KMS-11 (cell line): ENCODE results near the gene BHLHA9.

Experiments
- H2AFZ ChIP-seq: fragments of 200-600 bp; sonication (generic); 2 replicates; pipeline ENCODE4 v1.6.1; 2016; ENCODE audit warnings: antibody characterized with exemption, mixed run types, low read depth
- H3K27ac ChIP-seq: fragments of 200-600 bp; sonication (generic); 2 replicates; pipeline ENCODE4 v1.6.1; 2016; ENCODE audit warnings: mild to moderate bottlenecking, mixed run types
- H3K27me3 ChIP-seq: fragments of 200-600 bp; sonication (generic); 2 replicates; pipeline ENCODE4 v1.6.1; 2017; ENCODE audit warnings: mild to moderate bottlenecking, low read depth, mixed run types, moderate library complexity; ENCODE audit not compliant: insufficient read depth
- H3K36me3 ChIP-seq: fragments of 200-600 bp; sonication (generic); 2 replicates; pipeline ENCODE4 v1.6.1; 2017; ENCODE audit warnings: mild to moderate bottlenecking, mixed run types; ENCODE audit not compliant: insufficient read depth
- H3K4me1 ChIP-seq: fragments of 200-600 bp; sonication (generic); 2 replicates; pipeline ENCODE4 v1.6.1; 2016; ENCODE audit warnings: mild to moderate bottlenecking, low read depth, mixed run types; ENCODE audit not compliant: poor library complexity, severe bottlenecking
- H3K4me2 ChIP-seq: fragments of 200-600 bp; sonication (generic); 2 replicates; pipeline ENCODE4 v1.7.0; 2016; ENCODE audit warnings: mild to moderate bottlenecking, mixed run types
- H3K4me3 ChIP-seq: fragments of 200-600 bp; sonication (generic); IDR thresholded peaks from 2 replicates; pipeline ENCODE4 v1.6.1; 2017; ENCODE audit warnings: low read depth, low read length, mixed read lengths; ENCODE audit not compliant: insufficient read depth
- H3K79me2 ChIP-seq: fragments of 200-600 bp; sonication (generic); 2 replicates; pipeline ENCODE4 v1.6.1; 2016; ENCODE audit warnings: low read depth, mixed run types; ENCODE audit not compliant: insufficient read depth
- H3K9ac ChIP-seq: fragments of 200-600 bp; sonication (generic); 2 replicates; pipeline ENCODE4 v1.6.1; 2016; ENCODE audit warnings: mild to moderate bottlenecking, mixed run types
- H4K20me1 ChIP-seq: fragments of 200-600 bp; sonication (generic); 2 replicates; pipeline ENCODE4 v1.6.1; 2016; ENCODE audit warnings: mild to moderate bottlenecking, mixed run types; ENCODE audit not compliant: insufficient read depth
- CTCF ChIP-seq: fragments of 200-600 bp; sonication (generic); conservative IDR thresholded peaks from 2 replicates; pipeline ENCODE4 v1.6.1; 2017; ENCODE audit warnings: low read depth, mild to moderate bottlenecking, antibody characterized with exemption, low read length, moderate library complexity, mixed read lengths

Gene BHLHA9

GRCh38 chr17:1228781-1229348 is 41.4 kb upstream of the BHLHA9 start:
- no peak overlapping the region for H3K27ac ChIP-seq
- H4K20me1 ChIP-seq, result no peaks in the 10 kb centered on the region
- no peak overlapping the region for H3K4me2 ChIP-seq
- H3K4me1 ChIP-seq, result no peaks in the 10 kb centered on the region
- H3K27me3 ChIP-seq, result peaks cover 20% of the 10 kb centered on the region; the same call in 1 of the 2 replicates
- no peak overlapping the region for H3K4me3 ChIP-seq
- no peaks in the 10 kb centered on the region for H3K36me3 ChIP-seq
- no peak for TF ChIP-seq CTCF
- H3K9ac ChIP-seq, result no peak overlapping the region
- no peak overlapping the region for H2AFZ ChIP-seq
- no peaks in the 10 kb centered on the region for H3K79me2 ChIP-seq

- H3K79me2 ChIP-seq, result no peaks in the 10 kb centered on the region
- H3K4me2 ChIP-seq, result no peak overlapping the region
- H2AFZ ChIP-seq, result no peak overlapping the region
These were observed 40.8 kb upstream of the BHLHA9 start for GRCh38 chr17:1229349-1229899.

GRCh38 chr17:1229900-1230501 is 40.2 kb upstream of the BHLHA9 start:
- Histone ChIP-seq H3K27ac (no peak overlapping the region), H3K4me2 (no peak overlapping the region), H3K27me3 (peaks cover 22% of the 10 kb centered on the region; the same call in 1 of the 2 replicates)

More at GRCh38 chr17:1229349-1229899, 40.8 kb upstream of the BHLHA9 start:
- Histone ChIP-seq H3K27ac (no peak overlapping the region), H3K4me1 (no peaks in the 10 kb centered on the region), H4K20me1 (no peaks in the 10 kb centered on the region), H3K4me3 (no peak overlapping the region), H3K36me3 (no peaks in the 10 kb centered on the region), H3K27me3 (peaks cover 19% of the 10 kb centered on the region; the same call in 1 of the 2 replicates), H3K9ac (no peak overlapping the region)
- TF ChIP-seq CTCF, result no peak

GRCh38 chr17:1231456-1231855 is 38.8 kb upstream of the BHLHA9 start:
- no peaks in the 10 kb centered on the region for H3K79me2 ChIP-seq
- TF ChIP-seq CTCF, result no peak
- H3K9ac ChIP-seq, result no peak overlapping the region
- H3K27ac ChIP-seq, result no peak overlapping the region
- H4K20me1 ChIP-seq, result no peaks in the 10 kb centered on the region
- no peaks in the 10 kb centered on the region for H3K36me3 ChIP-seq
- H3K4me1 ChIP-seq, result no peaks in the 10 kb centered on the region
- H3K27me3 ChIP-seq, result peaks cover 27% of the 10 kb centered on the region; the same call in 1 of the 2 replicates
- no peak overlapping the region for H2AFZ ChIP-seq
- H3K4me3 ChIP-seq, result no peak overlapping the region
- no peak overlapping the region for H3K4me2 ChIP-seq

More at GRCh38 chr17:1229900-1230501, 40.2 kb upstream of the BHLHA9 start:
- Histone ChIP-seq H3K4me1 (no peaks in the 10 kb centered on the region), H3K9ac (no peak overlapping the region), H3K4me3 (no peak overlapping the region), H4K20me1 (no peaks in the 10 kb centered on the region), H2AFZ (no peak overlapping the region), H3K79me2 (no peaks in the 10 kb centered on the region), H3K36me3 (no peaks in the 10 kb centered on the region)
- TF ChIP-seq CTCF, result no peak
